IMR-90 (cell line): ENCODE data around the gene NGB.

ENCODE experiments used
- CEBPB ChIP-seq: IDR thresholded peaks from 2 replicates; pipeline ENCODE4 v1.6.1; 2012; ENCODE audit warnings: low read depth, low read length, improper control_type of control experiment
- MXI1 ChIP-seq: IDR thresholded peaks from 2 replicates; pipeline ENCODE4 v1.6.1; 2012; ENCODE audit warnings: low read depth, mild to moderate bottlenecking, low read length, moderate library complexity, borderline replicate concordance
- NFE2L2 ChIP-seq: fragments of 150-350 bp; IDR thresholded peaks from 2 replicates; pipeline ENCODE4 v1.6.1; 2016; ENCODE audit warnings: low read depth, mild to moderate bottlenecking, low read length
- POLR2A ChIP-seq: IDR thresholded peaks from 2 replicates; pipeline ENCODE4 v1.6.1; 2012; ENCODE audit warnings: mild to moderate bottlenecking, low read depth, low read length
- RAD21 ChIP-seq: IDR thresholded peaks from 2 replicates; pipeline ENCODE4 v1.6.1; 2012; ENCODE audit warnings: low read length, improper control_type of control experiment
- SMC3 ChIP-seq: fragments of 150-350 bp; IDR thresholded peaks from 2 replicates; pipeline ENCODE4 v1.6.1; 2016; ENCODE audit warnings: low read depth, mild to moderate bottlenecking, antibody characterized with exemption, low read length, moderate library complexity
- TF ChIP-seq, protein P1 (sequence below): conservative IDR thresholded peaks from 2 replicates; pipeline ENCODE4 v1.5.1; 2012; ENCODE audit warnings: mild to moderate bottlenecking, low read depth, low read length, improper control_type of control experiment
- TF ChIP-seq, protein P2 (sequence below): fragments of 150-350 bp; IDR thresholded peaks from 2 replicates; pipeline ENCODE4 v1.6.1; 2016; ENCODE audit warnings: low read depth, mild to moderate bottlenecking, low read length, moderate library complexity, borderline replicate concordance

DNA sequence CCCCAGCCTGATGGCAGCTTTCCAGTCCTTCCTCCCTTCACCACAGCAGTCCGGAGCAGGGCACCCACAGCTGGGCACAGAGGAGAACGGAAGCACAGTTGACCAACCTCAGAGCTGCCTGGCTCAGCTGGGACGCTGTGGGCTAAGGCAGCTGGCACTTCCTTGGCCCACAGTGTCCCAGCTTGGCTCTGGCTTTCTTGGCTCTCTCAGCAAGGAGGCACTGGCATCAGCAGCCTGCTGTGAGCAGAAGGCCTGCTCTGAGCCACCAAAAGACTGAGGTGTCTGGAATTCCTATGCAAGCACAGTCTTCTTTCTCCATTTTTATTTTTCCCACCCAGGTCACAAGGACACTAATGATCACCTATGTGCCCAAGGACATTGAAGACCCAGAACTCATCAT, 32.6 kb downstream of the NGB start:
- no peak for TF ChIP-seq POLR2A
- TF ChIP-seq, protein P1, sequence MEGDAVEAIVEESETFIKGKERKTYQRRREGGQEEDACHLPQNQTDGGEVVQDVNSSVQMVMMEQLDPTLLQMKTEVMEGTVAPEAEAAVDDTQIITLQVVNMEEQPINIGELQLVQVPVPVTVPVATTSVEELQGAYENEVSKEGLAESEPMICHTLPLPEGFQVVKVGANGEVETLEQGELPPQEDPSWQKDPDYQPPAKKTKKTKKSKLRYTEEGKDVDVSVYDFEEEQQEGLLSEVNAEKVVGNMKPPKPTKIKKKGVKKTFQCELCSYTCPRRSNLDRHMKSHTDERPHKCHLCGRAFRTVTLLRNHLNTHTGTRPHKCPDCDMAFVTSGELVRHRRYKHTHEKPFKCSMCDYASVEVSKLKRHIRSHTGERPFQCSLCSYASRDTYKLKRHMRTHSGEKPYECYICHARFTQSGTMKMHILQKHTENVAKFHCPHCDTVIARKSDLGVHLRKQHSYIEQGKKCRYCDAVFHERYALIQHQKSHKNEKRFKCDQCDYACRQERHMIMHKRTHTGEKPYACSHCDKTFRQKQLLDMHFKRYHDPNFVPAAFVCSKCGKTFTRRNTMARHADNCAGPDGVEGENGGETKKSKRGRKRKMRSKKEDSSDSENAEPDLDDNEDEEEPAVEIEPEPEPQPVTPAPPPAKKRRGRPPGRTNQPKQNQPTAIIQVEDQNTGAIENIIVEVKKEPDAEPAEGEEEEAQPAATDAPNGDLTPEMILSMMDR = no peak
- TF ChIP-seq SMC3 = no peak
- TF ChIP-seq, protein P2, sequence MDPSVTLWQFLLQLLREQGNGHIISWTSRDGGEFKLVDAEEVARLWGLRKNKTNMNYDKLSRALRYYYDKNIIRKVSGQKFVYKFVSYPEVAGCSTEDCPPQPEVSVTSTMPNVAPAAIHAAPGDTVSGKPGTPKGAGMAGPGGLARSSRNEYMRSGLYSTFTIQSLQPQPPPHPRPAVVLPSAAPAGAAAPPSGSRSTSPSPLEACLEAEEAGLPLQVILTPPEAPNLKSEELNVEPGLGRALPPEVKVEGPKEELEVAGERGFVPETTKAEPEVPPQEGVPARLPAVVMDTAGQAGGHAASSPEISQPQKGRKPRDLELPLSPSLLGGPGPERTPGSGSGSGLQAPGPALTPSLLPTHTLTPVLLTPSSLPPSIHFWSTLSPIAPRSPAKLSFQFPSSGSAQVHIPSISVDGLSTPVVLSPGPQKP = no peak
- no peak for TF ChIP-seq NFE2L2
- no peak for TF ChIP-seq RAD21
- no peak for TF ChIP-seq CEBPB
- no peak for TF ChIP-seq MXI1
